Suppressor macrophage treated with lipopolysaccharide for 1 hour (primary cell): ENCODE measurements around the gene CCDC9.
A peak's percentile ranks its signal among the peaks of the same experiment; 100 is the strongest.

Experiments
- DNase-seq, 3 donors: peaks; one replicate each; pipeline ENCODE4 v3.0.0-alpha.2; 2020 to 2022

CCDC9 gene

DNA sequence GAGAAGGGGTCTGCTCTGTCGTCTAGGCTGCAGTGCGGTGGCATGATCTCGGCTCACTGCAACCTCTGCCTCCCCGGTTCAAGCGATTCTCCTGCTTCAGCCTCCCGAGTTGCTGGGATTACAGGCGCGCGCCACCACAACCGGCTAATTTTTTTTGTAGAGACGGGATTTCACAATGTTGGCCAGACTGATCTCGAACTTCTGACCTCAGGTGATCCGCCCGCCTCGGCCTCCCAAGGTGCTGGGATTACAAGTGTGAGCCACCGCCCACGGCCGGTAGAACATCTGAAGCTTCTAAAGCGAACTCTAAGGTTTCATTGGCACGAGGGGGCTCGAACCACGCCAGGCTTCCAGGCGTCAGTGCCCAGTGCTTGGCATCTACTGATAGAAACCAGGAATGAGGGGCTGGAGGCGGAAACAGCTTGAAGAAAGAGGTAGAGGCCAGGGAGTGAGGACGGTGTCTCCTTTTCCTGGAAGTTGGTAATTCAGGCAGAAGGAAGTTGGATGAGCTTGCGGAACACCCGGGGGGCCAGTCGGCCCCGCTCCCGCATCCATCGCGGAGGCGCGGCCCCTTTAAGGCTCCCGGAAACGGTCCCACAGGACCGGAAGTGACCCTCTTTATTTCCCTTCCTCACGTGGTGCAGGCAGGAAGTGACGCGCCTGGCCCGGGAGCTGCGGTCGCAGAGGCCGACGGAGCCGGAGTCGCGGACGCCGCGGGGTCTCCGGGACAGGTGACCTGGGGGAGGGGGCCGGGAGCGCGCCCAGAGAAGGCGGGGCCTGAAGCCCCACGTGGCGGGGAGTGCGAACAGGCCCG is at the start of gene CCDC9:
CCDC9 (plus strand) TSS at position 647 of the 814 bp plus-strand sequence. CDS start 1,876 bp downstream, outside the sequence.
- peak; percentile 96 to 97 (median 97) for DNase-seq

DNA sequence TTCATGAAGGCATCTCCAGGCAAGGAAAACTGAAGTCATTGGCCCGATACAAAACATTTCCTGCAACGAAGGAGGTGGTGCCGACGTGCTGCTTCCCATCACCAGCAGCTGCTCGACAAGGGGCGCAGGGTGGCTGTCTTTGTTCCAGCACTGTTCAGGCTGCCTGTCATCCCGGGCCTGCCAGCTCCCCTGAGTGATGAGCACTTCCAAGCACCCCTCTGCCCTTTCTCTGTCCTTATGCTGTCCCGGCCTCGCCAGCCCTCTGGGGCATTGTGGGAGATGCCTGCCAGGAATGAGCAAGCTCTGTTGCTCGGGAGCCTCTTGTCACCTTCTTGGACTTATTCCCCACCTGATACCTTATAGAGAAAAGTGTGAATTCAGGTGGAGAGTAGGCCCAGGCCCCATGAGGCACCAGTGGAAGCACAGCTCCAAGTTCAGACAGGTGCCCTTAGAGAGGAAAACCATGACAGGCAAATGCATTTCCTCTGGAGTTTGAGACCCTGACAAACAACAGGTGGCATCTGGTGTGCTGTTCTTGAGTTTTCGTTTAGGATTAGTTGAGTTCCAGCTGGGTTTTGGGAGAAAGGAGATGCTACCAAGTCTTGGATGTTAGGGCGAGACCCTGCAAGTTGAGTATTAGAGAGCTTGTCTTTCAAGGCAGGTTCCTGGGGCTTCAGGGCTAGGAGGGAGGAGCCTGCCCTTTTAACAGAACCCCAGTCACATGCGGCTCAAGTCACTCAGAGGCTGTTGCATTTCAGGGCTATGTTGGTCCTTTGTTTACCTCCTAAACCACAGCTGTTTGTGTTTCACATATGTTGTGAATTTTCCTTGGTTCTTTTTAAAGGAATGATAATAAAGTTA is 46.8 kb upstream of the CCDC9 start:
- DNase-seq, result no peak

DNA sequence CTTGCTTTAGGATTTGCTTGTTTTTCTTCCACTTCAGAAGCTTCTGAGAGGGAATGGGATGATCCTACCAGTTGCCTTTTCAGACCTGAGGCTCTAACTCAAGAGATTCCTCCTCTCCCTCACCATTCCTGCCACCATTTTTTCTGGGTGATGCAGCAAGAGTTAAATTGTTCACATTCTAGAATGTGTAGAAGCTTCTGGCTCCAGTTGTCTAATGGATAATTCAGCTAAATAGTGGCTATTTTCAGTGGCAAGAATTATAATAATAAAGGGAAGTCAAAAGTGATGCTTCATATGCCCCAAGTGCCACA is 46.2 kb upstream of the CCDC9 start:
- no peak for DNase-seq

DNA sequence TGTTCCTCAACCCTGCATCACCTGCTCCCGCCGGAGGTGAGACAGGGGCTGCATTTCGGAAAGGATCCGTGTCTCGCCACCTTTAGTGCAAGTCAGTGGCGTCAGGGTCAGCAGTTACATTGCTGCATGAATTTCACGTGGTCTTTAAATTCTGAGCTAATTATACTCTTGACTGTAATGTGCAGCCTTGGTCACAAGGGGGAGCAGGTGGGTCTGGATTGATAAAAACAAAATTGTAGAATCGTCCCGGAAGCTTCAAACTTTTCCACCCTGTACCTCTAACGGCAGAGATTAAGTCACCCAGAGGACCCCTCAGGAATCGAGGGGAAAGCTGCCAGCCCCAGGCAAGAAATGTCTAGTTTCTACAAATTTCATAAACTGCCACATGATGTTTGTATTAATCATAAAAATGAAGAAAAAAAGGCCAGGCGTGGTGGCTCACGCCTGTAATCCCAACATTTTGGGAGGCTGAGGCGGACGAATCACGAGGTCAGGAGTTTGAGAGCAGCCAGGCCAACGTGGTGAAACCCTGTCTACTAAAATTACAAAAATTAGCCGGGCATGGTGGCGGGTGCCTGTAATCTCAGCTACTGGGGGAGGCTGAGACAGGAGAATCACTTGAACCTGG is 45.5 kb upstream of the CCDC9 start:
- peak; percentile 90 to 92 (median 91) for DNase-seq

DNA sequence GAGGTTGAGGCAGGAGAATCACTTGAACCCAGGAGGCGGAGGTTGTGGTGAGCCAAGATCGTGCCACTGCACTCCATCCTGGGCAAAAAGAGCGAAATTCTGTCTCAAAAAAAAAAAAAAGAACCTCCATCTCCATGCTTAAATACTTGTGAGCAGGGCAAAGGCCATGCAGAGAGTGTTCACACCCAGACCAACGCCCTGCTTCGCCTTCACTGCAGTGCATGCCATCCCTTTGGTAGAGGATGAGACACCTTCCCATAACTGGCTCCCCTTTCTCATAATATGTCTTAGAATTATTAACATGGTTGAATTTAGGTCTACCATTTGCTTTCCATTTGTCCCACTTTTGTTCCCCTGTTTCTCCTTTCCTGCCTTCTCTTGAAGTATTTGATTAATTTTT is 40.7 kb upstream of the CCDC9 start:
- DNase-seq, result no peak

DNA sequence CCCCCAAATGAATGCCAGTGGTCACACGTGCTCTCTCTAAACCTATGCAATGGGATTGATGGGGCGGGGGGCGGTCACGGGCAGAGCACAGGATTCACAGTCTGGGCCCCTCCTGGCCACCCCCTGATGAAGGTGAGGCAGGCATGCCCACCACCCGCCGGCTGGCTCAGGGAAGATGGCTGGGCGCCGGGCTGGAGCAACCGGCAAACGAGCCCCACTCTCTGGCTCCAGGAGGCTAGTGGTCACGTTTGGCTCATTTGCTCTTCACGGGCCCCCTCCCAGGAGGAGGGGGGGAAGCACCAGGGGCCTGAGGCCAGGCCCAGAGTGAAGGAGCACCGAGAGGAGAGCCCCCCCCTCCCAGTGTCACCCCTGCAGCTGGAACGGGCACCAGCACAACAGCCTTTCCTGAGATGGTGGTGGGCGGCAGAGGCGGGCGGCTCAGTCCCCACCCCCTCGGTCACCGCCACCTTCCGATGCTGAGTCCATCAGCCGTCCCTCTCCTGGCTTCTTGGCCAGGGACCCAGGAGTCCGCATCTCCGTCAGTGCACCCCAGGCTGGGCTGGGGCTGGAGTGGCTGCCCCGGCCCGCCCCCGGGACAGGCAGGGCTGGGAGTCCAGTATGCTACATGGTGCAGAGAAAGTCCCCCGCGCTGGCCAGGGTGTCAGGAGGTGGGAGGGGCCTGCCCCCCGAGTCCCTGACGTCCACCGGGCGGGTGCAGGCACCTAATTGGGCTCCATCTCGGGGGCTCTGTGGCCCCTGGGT is 35.1 kb upstream of the CCDC9 start:
- no peak for DNase-seq

DNA sequence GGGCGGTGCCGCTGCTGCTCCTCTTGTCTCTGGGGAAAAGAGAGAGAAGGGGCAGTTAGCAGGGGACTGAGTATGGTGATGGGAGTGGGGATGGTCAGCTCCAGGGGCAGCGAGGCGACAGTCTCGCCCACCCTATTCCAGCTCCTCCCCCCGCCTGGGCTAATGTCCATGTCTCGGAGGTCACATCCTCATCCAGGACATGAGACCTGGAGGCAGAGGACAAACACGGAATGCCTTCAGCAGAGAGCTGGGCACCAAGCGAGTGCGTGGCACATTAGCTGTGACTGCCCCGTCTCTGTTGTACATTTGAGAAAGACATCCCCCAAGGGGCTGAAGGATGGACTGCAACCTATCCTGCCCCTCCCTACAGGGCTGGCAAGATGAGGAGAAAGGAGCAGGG is 34.4 kb upstream of the CCDC9 start:
- no peak for DNase-seq

DNA sequence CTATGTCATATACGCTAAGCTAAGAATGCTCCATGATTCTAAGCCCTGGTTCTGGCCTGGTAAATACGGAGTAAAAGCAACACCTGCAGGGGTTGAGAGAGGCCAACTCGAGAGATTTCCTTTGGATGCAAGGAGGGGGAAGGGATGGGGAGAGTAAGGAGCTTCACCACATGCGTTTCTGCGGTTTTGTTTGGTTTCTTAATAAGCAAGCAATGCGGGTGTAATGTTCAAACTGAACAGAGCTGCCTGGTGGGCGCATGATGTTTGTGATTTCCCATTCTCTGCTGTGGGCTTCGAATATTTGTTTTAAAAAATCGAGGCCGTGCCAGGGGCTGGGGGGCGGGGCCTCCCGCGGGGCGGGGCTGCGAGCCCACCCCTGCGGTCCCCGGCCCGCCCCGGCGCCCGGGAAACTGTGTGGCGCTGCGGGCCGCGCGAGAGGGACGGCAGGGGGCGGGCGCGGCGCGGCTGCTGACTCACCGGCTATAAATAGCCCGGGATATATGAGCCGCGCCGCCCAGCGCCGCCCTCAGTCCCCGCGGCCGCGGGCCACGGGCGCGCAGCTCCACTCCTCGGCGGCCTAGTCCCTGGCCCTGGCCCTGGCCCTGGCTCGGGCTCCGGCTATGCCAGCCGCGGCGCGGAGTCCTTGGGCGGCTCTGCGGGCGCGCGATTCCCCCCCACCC is 30.4 kb upstream of the CCDC9 start:
- DNase-seq, result peak; percentile 88 to 96 (median 95)

DNA sequence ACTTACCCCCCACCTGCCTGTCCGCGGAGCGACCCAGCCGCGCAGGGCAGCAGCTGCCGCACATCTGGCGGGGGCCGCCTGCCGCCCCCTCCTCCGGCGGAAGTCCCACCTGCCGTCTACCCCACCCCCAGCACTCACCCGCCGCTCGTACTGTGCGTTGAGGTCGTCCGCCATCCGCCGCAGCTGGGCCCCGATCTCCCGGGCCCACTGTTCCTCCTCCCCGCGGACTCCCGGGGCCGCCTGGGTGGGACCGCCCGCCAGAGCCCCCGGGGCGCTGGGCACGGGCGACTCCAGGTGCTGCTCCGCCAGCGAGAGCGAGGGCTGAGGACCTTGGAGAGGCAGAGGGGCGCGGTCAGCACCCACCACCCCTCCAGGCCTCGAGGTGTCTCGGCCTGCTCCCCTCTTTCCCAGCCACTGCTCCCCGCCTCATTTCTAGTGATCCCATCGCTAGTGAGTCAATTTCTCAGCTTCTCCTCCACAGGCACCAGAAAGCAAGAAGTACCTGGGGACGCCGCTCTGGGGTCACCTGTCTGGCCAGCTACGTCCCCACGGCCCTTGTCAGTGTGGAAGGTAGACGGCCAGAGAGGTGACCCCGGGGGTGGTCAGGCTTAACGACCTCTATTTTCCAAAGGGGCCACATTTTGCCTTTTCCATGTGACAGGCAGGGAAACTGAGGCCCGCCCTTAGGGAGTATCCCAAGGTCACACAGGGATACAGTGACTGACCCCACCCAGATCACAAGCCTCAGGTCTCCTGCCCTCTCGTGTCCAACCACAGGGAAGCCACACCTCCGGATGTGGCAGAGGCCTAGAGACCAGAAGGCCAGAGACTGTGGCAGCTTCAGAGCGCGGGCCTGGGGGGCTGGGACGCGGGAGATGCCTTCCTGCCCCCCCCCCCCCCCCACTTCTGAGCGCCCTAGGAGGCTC is 29.6 kb upstream of the CCDC9 start:
- peak; percentile 84 to 90 (median 84) for DNase-seq

DNA sequence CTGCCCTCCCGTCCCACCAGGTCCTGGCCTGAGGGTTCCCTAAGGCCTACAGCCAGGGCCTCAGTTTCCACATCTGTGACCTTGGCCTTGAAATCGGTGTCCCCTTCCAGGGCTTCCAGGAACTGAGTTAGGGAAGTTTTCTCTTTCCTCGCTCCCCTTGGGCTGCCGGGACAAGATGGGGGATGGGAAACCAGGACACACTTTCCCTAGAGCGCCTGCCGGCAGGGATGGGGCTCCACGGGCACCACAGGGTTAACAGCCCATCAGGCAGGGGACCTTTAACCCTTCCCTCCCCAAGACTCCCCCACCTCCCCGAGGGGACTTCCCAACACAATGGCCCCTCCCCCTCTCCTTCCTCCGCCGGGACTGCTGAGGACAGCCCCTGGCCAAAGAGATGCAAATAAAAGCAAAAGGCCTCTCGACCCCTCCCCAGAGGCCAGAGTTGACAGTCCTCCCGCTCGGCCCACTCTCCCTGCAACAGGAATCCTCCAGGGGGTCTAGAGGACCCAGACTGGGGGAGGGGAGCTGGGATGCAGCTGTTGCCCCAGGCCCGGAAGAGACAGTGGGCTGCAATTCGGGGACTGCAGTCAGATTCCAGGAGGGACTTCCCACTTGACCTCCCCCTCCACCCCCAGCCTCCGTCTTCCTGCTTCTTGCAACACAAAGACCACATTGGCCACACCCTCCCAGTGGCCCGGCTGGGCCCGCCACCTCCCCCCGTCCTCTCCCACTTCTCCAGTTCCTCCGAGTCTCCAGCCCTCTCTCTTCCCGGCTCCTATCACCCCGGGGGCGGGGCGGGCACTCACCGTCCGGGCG is 28.8 kb upstream of the CCDC9 start:
- DNase-seq, result peak; percentile 93 to 97 (median 93)

DNA sequence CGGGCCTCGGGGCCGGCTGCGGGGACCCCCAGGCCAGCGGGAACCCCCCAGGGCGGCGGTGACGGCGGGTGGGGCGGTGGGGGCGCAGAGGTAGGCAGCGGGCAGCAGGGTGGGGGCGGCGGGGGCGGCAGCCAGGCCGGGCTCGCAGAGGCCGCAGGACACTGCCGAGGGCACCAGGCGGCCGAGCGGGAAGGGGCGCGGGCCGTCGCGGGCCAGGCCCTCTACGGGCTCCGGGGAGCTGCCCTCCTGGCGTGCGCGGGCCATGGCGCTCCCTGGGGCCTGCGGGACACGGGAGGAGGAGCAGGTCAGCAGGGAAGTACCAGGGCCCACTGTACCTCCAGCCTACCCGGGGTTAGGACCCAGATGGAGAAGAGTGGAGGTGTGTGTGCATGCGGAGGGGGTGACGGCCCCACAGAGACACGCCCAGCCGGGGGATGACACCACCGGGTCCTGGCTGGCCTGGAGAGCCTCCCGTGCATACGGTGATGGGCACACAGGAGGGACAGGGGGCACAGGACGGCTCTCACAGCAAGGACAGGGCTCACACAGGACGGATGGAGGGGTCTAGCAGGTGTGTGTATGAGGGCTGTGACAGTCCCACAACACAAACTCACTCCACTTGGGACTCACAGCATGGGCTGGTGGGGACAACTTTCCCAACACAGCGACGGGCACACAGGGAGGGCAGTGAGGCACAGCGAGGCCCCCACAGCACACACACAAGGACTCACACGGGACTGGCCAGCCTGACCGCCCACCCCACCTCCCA is 28.0 kb upstream of the CCDC9 start:
- peak in 1 of 3 donors; percentile 47 for DNase-seq

DNA sequence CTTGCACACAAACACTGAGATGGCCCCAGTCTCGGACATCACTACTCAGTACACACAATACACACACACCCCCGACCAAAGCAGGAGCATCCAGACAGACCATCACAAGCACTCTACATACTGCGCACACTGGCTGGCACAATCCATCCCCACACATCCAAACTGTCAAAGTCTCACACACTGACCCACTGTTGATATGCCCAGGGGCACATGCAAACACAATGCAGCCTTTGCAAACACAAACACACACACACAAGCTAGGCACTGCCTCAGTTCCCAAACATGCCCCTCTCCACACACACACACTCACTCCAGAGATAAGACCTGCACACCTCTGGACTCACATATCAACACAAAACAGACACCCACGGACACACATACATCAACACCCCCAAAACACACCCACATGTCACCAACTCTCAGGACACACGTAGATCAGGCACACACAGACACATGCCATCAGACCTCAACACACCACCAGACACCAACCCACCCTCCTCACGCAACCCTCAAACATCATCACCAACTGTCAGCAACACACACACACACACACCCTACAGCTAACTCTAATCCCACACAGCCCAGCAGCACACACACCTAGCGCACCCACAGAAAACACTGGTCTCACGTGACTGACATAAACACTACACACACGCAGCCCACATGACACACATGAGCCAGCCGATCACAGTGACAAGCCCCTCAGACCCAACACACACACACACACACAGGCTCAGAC is 27.2 kb upstream of the CCDC9 start:
- peak in 2 of 3 donors; percentile 22 to 37 for DNase-seq

DNA sequence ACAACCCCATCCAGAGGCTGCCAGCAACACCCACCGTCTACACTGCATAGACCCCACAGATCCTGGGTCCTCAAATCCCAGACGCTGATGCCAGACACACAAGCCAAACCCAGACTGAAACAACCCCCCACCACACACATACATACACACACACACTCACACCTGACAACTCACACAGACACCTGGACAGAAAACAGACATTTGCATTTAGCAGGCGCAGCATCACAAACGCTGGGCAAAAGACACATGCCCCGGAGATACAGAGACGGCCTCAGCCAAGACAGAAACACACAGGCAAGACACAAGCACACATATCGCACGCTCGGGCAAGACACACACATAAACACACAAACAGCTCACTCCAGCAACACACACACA is 26.7 kb upstream of the CCDC9 start:
- no peak for DNase-seq

DNA sequence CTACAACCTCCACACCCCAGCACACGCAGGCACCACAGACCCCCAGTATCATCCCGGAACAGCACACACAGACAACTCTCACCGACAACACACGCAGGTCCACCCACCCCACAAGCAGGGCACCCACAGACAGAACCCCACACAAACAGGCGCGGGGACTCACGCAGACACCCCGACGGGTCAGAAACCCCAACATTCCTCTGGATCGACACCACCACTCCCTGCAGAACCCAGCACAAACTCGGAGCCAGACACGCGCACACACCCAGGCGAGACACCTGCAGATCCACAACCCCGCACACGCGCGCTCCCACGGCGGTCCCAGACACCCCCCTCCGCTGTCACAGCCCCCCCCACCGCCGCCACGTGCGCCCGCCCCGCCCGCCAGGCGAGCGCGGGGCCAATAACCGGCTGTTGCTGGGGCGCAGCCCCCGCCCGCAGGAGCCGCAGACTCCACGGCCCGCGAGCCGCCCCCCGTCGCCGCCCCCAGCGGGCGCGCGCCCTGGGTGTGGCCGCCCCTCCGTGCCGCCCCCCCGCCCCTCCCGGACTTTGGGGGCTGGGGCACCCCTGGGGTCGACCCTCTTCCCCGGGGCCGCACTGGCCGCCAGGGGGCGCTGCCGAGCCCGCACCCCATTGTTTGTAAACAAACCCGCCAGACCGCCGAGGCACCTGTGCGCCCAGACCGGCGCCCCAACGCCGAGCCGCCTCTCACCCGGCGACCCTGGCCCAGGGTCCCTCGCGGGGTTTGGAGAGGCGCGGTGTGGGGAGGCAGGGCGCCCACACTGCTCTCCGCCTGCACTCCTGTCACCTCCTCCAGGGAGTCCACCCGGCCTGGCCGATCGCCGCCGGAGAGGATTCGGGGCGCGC is 26.0 kb upstream of the CCDC9 start:
- peak; percentile 57 to 81 (median 64) for DNase-seq

DNA sequence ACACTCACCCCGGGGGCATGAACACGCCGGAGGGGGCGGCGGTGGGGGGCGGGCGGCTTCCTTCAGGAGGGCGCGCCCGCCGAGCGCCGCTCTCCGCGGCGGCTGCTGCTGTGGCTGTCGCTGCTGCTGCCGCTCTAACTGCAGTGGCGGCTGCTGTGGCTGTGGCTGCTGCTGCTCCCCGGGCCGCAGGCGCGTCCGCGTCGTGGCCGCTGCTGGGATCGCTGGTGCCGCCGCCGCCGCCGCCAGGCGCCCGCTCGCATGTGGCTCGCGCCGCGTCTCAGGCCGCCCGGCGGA is 25.5 kb upstream of the CCDC9 start, which contains the start of gene BBC3:
BBC3 (minus strand) TSS at position 279 of the 294 bp plus-strand sequence. CDS start 2,768 bp downstream, outside the sequence.
- no peak for DNase-seq

DNA sequence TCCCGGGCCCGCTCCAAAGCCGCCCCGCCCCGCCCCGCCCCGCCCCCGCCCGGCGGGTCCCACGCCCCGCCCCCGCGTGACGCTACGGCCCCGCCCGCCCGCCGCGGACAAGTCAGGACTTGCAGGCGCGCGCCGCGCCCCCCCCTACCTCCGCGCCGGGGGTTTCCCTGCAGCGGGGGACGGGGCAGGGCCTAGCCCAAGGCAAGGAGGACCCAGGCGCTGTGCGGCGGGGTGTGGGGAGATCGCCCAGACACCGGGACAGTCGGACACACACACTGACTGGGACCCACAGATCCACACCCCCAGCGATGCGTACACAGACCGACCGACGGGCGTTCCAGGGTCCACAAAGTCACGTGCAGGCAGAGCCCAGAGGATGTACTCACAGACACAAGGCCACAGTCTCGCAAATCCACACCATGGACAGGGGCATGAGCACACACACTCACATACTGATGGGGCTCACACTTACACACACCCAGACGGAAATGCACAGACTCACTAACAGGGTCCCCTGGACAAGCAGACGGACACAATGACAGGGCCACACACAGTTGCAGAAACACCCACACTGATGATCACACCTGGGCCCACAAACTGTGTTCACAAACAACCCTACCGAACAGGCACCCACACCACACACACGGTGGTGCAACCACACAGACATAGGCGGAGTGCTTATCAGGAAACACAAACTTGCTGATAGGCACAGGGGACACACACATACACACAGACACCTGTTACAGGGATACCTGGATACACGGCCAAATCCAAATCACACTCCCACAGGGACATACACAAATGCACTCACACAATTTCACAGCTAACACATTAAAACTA is 24.9 kb upstream of the CCDC9 start:
- peak; percentile 91 to 99 (median 96) for DNase-seq
